Measurements from ENCODE around the gene LYPD5.
"Not testable (repeated sequence)": the region's sequence is repeated elsewhere in the genome, so short reads cannot be mapped to it uniquely, and the experiment has no call there.

DNA sequence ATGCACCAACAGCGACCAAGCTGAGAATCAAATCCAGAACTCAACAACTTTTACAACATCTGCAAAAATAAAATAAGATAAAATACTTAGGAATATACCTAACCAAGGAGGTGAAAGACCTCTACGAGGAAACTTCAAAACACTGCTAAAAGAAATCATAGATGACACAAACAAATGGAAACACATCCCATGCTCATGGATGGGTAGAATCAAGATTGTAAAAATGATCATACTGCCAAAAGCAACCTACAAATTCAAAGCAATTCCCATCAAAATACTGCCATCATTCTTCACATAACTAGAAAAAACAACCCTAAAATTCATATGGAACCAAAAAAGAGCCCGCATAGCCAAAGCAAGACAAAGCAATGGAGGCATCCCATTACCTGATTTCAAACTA, 21.6 kb upstream of the LYPD5 start:
- TF ChIP-seq, protein P1, sequence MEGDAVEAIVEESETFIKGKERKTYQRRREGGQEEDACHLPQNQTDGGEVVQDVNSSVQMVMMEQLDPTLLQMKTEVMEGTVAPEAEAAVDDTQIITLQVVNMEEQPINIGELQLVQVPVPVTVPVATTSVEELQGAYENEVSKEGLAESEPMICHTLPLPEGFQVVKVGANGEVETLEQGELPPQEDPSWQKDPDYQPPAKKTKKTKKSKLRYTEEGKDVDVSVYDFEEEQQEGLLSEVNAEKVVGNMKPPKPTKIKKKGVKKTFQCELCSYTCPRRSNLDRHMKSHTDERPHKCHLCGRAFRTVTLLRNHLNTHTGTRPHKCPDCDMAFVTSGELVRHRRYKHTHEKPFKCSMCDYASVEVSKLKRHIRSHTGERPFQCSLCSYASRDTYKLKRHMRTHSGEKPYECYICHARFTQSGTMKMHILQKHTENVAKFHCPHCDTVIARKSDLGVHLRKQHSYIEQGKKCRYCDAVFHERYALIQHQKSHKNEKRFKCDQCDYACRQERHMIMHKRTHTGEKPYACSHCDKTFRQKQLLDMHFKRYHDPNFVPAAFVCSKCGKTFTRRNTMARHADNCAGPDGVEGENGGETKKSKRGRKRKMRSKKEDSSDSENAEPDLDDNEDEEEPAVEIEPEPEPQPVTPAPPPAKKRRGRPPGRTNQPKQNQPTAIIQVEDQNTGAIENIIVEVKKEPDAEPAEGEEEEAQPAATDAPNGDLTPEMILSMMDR (IDR thresholded peaks at IDR 0.05): not testable (repeated sequence)
- not testable (repeated sequence) for TF ChIP-seq MAFK (IDR thresholded peaks at IDR 0.05; ENCODE audit: partially characterized antibody); KDM1A (IDR thresholded peaks at IDR 0.05; ENCODE audit: low read depth); MAZ (IDR thresholded peaks at IDR 0.05; ENCODE audit: borderline replicate concordance, low read depth, low read length); HEYL (CRISPR knock-in tag; IDR thresholded peaks at IDR 0.05); HDAC2 (IDR thresholded peaks at IDR 0.05); POLR2A (IDR thresholded peaks at IDR 0.05; ENCODE audit: low read length)
